ENCODE results near the gene SIGLEC10. TPM values are rescaled to one million over a fixed set of nuclear protein-coding genes. Genes with fewer than 3 reads are reported as not detected.
"Not testable (repeated sequence)": the region's sequence is repeated elsewhere in the genome, so short reads cannot be mapped to it uniquely, and the experiment has no call there.

The SIGLEC10 gene
- total and polyA plus RNA-seq, 10 donors: 38.0 to 155 (median 87.5) TPM

- TF ChIP-seq POLR2AphosphoS5 (IDR thresholded peaks at IDR 0.05) (no peak), CTCF (IDR thresholded peaks at IDR 0.05 in 8 of 11, conservative IDR thresholded peaks at IDR 0.05 in 3 of 11) (no peak), POLR2A (IDR thresholded peaks at IDR 0.05) (no peak)
- H3K4me1 ChIP-seq: peaks cover 3 to 70% (median 33%) of the 10 kb centered on the region in 6 donors
- peaks cover 0 to 58% (median 2%) of the 10 kb centered on the region in 6 donors for H3K36me3 ChIP-seq
- H3K9me3 ChIP-seq: no peaks in the 10 kb centered on the region
- WGBS, 5 donors: 91 to 95% (median 92%) methylated on average over 15 of the region's 15 CpGs
- no peak for DNase-seq
- H3K27ac ChIP-seq: no peak overlapping the region
- no peak overlapping the region for H3K4me3 ChIP-seq
- peaks cover 0 to 8% (median 0%) of the 10 kb centered on the region in 7 donors for H3K27me3 ChIP-seq (replicated peaks in 1 of 7)
- intact Hi-C loops (cut with DNase I; ENCODE audit: low total_unique reads): loop anchor here (10.0 kb wide), 1 partner anchor 244 kb away; no protein-coding TSS in a partner anchor
These were observed 6.3 kb downstream of the SIGLEC10 start for GRCh38 chr19:51410950-51411748.

GRCh38 chr19:51407511-51408131 is 9.8 kb downstream of the SIGLEC10 start:
- no peak for TF ChIP-seq POLR2A (IDR thresholded peaks at IDR 0.05)
- TF ChIP-seq CTCF (IDR thresholded peaks at IDR 0.05 in 8 of 11, conservative IDR thresholded peaks at IDR 0.05 in 3 of 11): peak in 8 of 11 experiments; percentile 22 to 54 (median 49)
- peak; percentile 51 for DNase-seq
- WGBS, 5 donors: 41 to 62% (median 46%) methylated on average over 6 of the region's 6 CpGs
- Histone ChIP-seq H3K4me1 (peaks cover 3 to 52% (median 26%) of the 10 kb centered on the region in 6 donors), H3K27ac (peak overlapping the region in 7 of 8 donors; percentile 63 to 87 (median 79)), H3K9me3 (peaks cover 0 to 10% (median 5%) of the 10 kb centered on the region in 8 donors), H3K36me3 (peaks cover 0 to 24% (median 2%) of the 10 kb centered on the region in 6 donors), H3K27me3 (replicated peaks in 1 of 7) (no peaks in the 10 kb centered on the region), H3K4me3 (peak overlapping the region in 1 of 8 donors; percentile 35)
- intact Hi-C loops (cut with DNase I; ENCODE audit: low total_unique reads): no loop called here

- TF ChIP-seq POLR2A (IDR thresholded peaks at IDR 0.05) (no peak), POLR2AphosphoS5 (IDR thresholded peaks at IDR 0.05) (no peak), CTCF (IDR thresholded peaks at IDR 0.05 in 8 of 11, conservative IDR thresholded peaks at IDR 0.05 in 3 of 11) (no peak)
- H3K27ac ChIP-seq: no peak overlapping the region
- H3K4me1 ChIP-seq: peaks cover 0 to 30% (median 4%) of the 10 kb centered on the region in 6 donors
- 92 to 97% (median 94%) methylated on average over 9 of the region's 9 CpGs for WGBS, 5 donors
- H3K36me3 ChIP-seq: no peaks in the 10 kb centered on the region
- peak; percentile 10 for DNase-seq
- intact Hi-C loops (cut with DNase I; ENCODE audit: low total_unique reads): no loop called here
- H3K4me3 ChIP-seq: no peak overlapping the region
- peaks cover 4 to 24% (median 16%) of the 10 kb centered on the region in 8 donors for H3K9me3 ChIP-seq
- H3K27me3 ChIP-seq (replicated peaks in 1 of 7): no peaks in the 10 kb centered on the region
These were observed 15.3 kb downstream of the SIGLEC10 start for GRCh38 chr19:51402117-51402516.

GRCh38 chr19:51399936-51400335 is 17.5 kb downstream of the SIGLEC10 start:
- H3K9me3 ChIP-seq: peaks cover 4 to 24% (median 16%) of the 10 kb centered on the region in 8 donors
- not testable (repeated sequence) for H3K27ac ChIP-seq; H3K27me3 ChIP-seq (replicated peaks in 1 of 7); H3K4me3 ChIP-seq; H3K36me3 ChIP-seq; DNase-seq
- peaks cover 0 to 29% (median 9%) of the 10 kb centered on the region in 6 donors for H3K4me1 ChIP-seq
- intact Hi-C loops (cut with DNase I; ENCODE audit: low total_unique reads): loop anchor here (10.0 kb wide), 1 partner anchor 55 kb away; the partner anchor contains the start of gene VSIG10L
- WGBS, 5 donors: 76 to 93% (median 80%) methylated on average over 7 of the region's 7 CpGs
